ENCODE data around the gene CPLX3. TPM values are rescaled to one million over a fixed set of nuclear protein-coding genes. Genes with fewer than 3 reads are reported as not detected.
A peak's percentile ranks its signal among the peaks of the same experiment; 100 is the strongest.

CPLX3 gene
- total and polyA plus RNA-seq, 10 of the 15 experiments (the other 5 are each of a cell fraction or from before 2014, with no cell fraction given), result 0.02 to 0.04 TPM; not detected in 8

GRCh38 chr15:74843445-74843828 lies 17.0 kb downstream of the CPLX3 start (continued):
- TF ChIP-seq ESRRA (IDR thresholded peaks at IDR 0.05; ENCODE audit: low read length), result 0 out of 2 replicates have a peak, but pooled peaks have one; percentile 6

GRCh38 chr15:74843891-74844299 lies 17.5 kb downstream of the CPLX3 start:
- ChIA-PET SMC1A (ENCODE audit: uncharacterized antibody, unreplicated experiment) (interaction anchor here (0.5 to 6.1 kb wide), 5 partner anchors 26 to 73 kb away, joined by 4 to 43 read pairs (median 6); no protein-coding TSS in a partner anchor), RAD21 (ENCODE audit: unreplicated experiment) (interaction anchor here (1.1 to 3.1 kb wide), 6 partner anchors 15 to 73 kb away, joined by 7 to 13 read pairs (median 10); partner anchors contain the start of gene FAM219B), POLR2A (interaction anchor here (1.0 to 1.5 kb wide), 5 partner anchors 13 to 58 kb away, joined by 3 to 8 read pairs (median 4); no protein-coding TSS in a partner anchor), CTCF (interaction anchor here (1.0 to 6.2 kb wide), 9 partner anchors 8 to 75 kb away, joined by 3 to 59 read pairs (median 4); no protein-coding TSS in a partner anchor)
- H3K36me3 ChIP-seq (ENCODE audit: control insufficient read depth in 2 of 2, insufficient read depth in 2 of 2, low read length in 1 of 2), result peaks cover 16 to 23% of the 10 kb centered on the region in 2 experiments; a peak in 3 of 4 replicates
- peak overlapping the region; percentile 93 for H3K4me2 ChIP-seq (ENCODE audit: control insufficient read depth, insufficient read depth)
- peak overlapping the region; percentile 73 for H3K9ac ChIP-seq (ENCODE audit: control insufficient read depth, insufficient read depth, low read length)
- H3K27ac ChIP-seq (ENCODE audit: control insufficient read depth, insufficient read depth), result no peak overlapping the region
- H4K20me1 ChIP-seq (ENCODE audit: control insufficient read depth, insufficient read depth), result no peaks in the 10 kb centered on the region
- no peaks in the 10 kb centered on the region for H3K27me3 ChIP-seq (replicated peaks in 1 of 2; ENCODE audit: control insufficient read depth in 2 of 2, insufficient read depth in 2 of 2, low read length in 1 of 2)
- H2AFZ ChIP-seq (ENCODE audit: control insufficient read depth, low read depth, low read length), result no peak overlapping the region
- H3K4me3 ChIP-seq, result peak overlapping the region; percentile 62; the same call in 1 of the 2 replicates
- no peak for ATAC-seq
- peaks cover 3% of the 10 kb centered on the region; the same call in 1 of the 2 replicates for H3K79me2 ChIP-seq (ENCODE audit: control insufficient read depth, insufficient read depth, low read length)
- peaks cover 13% of the 10 kb centered on the region for H3K4me1 ChIP-seq (ENCODE audit: control insufficient read depth, insufficient read depth, low read length)
- 54% methylated on average over 12 of the region's 12 CpGs for WGBS (ENCODE audit: insufficient coverage, insufficient replicate concordance, low lambda C conversion rate, missing lambda C conversion rate)
- H3K9me3 ChIP-seq (replicated peaks; ENCODE audit: control insufficient read depth, insufficient read depth, low read length), result no peaks in the 10 kb centered on the region
- BruUV-seq (replicated peaks), result no TSS peak
- in situ Hi-C loops (cut with MboI), result no loop called here
- no peak for FAIRE-seq
- intact Hi-C loops (cut with micrococcal nuclease; ENCODE audit: unreplicated experiment), result loop anchor here (2.0 to 5.0 kb wide), 4 partner anchors 27 to 73 kb away; no protein-coding TSS in a partner anchor
- no peak for DNase-seq (ENCODE audit: low read depth, low spot score)
- TF ChIP-seq WRNIP1 (IDR thresholded peaks at IDR 0.05; ENCODE audit: borderline replicate concordance, low read depth, low read length), result no peak
- TF ChIP-seq HDGF (IDR thresholded peaks at IDR 0.05), result no peak
- TF ChIP-seq ZZZ3 (IDR thresholded peaks at IDR 0.05; ENCODE audit: control insufficient read depth, insufficient read length, low read depth), result no peak
- no peak for TF ChIP-seq PAX5 (IDR thresholded peaks at IDR 0.05; ENCODE audit: borderline replicate concordance, low read depth, low read length)
- TF ChIP-seq ZBTB33 (IDR thresholded peaks at IDR 0.05), result no peak
- TF ChIP-seq KLF5 (IDR thresholded peaks at IDR 0.05; ENCODE audit: partially characterized antibody), result no peak
- TF ChIP-seq MEF2B (IDR thresholded peaks at IDR 0.05; ENCODE audit: partially characterized antibody, poor library complexity, severe bottlenecking), result no peak
- no peak for TF ChIP-seq STAT3 (IDR thresholded peaks at IDR 0.05; ENCODE audit: low read depth, low read length)
- TF ChIP-seq ZNF592 (IDR thresholded peaks at IDR 0.05), result no peak
- no peak for TF ChIP-seq CREB1 (IDR thresholded peaks at IDR 0.05; ENCODE audit: low read depth)
- TF ChIP-seq ZBTB4 (CRISPR knock-in tag; IDR thresholded peaks at IDR 0.05), result no peak

All from GM12878 (cell line).